Karpas-422 (cell line): ENCODE measurements around the gene ANKH. TPM values are rescaled to one million over a fixed set of nuclear protein-coding genes. Genes with fewer than 3 reads are reported as not detected.
"Not testable (repeated sequence)": the region's sequence is repeated elsewhere in the genome, so short reads cannot be mapped to it uniquely, and the experiment has no call there.

Source experiments
- DNase-seq: peaks from one replicate; pipeline ENCODE4 v3.0.0-alpha.2; 2015
- H2AFZ ChIP-seq: fragments of 200-600 bp; sonication (generic); 2 replicates; pipeline ENCODE4 v1.6.1; 2014; ENCODE audit warnings: antibody characterized with exemption, low read length, mixed read lengths
- H3K27ac ChIP-seq: fragments of 200-600 bp; sonication (generic); 2 replicates; pipeline ENCODE4 v1.5.1; 2014; ENCODE audit warnings: mild to moderate bottlenecking, low read length, moderate library complexity
- H3K27me3 ChIP-seq: fragments of 200-600 bp; sonication (generic); 2 replicates; pipeline ENCODE4 v1.6.1; 2014; ENCODE audit warnings: low read length, mixed read lengths
- H3K36me3 ChIP-seq: fragments of 200-600 bp; sonication (generic); 2 replicates; pipeline ENCODE4 v1.6.1; 2014; ENCODE audit warnings: low read length, mixed read lengths; ENCODE audit not compliant: insufficient read depth
- H3K4me1 ChIP-seq: fragments of 200-600 bp; sonication (generic); 2 replicates; pipeline ENCODE4 v1.6.1; 2014; ENCODE audit warnings: mild to moderate bottlenecking, low read length, mixed read lengths
- H3K4me2 ChIP-seq: fragments of 200-600 bp; sonication (generic); 2 replicates; pipeline ENCODE4 v1.6.1; 2014; ENCODE audit warnings: low read length, low read depth, mild to moderate bottlenecking; ENCODE audit not compliant: poor library complexity, severe bottlenecking
- H3K4me3 ChIP-seq: fragments of 200-600 bp; sonication (generic); 2 replicates; pipeline ENCODE4 v1.5.1; 2014; ENCODE audit warnings: mild to moderate bottlenecking, antibody characterized with exemption, low read length, mixed read lengths
- H3K79me2 ChIP-seq: fragments of 200-600 bp; sonication (generic); 2 replicates; pipeline ENCODE4 v1.6.1; 2014; ENCODE audit warnings: mild to moderate bottlenecking, low read length, mixed read lengths
- H3K9ac ChIP-seq: fragments of 200-600 bp; sonication (generic); 2 replicates; pipeline ENCODE4 v1.6.0; 2014; ENCODE audit warnings: low read length
- H3K9me2 ChIP-seq: fragments of 200-600 bp; sonication (generic), shearing (Covaris generic); replicated peaks from 2 replicates; pipeline ENCODE4 v1.6.0; 2014; ENCODE audit warnings: mild to moderate bottlenecking, low read length, moderate library complexity; ENCODE audit not compliant: insufficient read depth
- H3K9me3 ChIP-seq: fragments of 300-700, 200-600 bp; sonication (generic); 2 replicates; pipeline ENCODE4 v1.6.1; 2014; ENCODE audit warnings: low read length, mixed read lengths
- H4K20me1 ChIP-seq: fragments of 200-600 bp; sonication (generic); 2 replicates; pipeline ENCODE4 v1.6.1; 2014; ENCODE audit warnings: mild to moderate bottlenecking, antibody characterized with exemption, low read length, low read depth; ENCODE audit not compliant: insufficient read depth
- total RNA-seq: library from RNA; depleted of rRNA; stranded (reverse); fragments of >200 nt; shearing (Covaris generic); gene quantifications from 2 replicates; pipeline ENCODE4 v1.2.3, GENCODE V29; 2014; ENCODE audit warnings: low replicate concordance

Gene ANKH
- total RNA-seq, 1 experiment from 2014 or later = 0.75 TPM

DNA sequence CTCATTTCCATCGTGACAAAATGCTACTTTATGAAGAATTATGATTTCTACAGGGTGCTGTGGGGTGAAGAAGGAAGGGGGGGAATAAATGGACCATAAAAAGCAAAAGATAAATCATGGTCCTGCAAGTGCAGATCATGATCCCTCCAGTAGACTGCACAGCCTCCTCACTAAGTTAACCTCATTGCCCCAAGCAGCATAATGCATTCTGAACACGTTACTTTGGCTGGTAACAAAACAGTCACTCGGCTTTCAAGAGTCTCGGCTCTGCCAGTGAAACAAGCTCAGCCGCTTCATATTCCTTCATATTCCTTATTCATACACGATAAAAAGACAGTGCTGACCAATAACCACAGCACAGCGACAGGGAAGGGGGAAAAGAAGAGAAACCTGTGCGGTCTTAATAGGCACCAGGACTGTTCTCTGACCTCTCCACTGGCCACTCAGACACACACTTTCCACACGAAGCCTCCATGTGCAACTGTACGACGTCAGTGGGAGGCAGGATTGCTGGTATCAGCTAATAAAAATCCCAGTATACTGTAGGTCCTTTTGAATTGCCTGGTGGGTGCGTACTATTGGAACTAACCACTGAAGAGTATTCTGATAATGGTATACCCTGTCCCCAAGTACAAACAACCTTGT, 60.5 kb downstream of the ANKH start:
- H3K4me3 ChIP-seq = no peak overlapping the region
- no peak overlapping the region for H2AFZ ChIP-seq
- DNase-seq = no peak
- no peaks in the 10 kb centered on the region for H3K4me1 ChIP-seq
- H3K79me2 ChIP-seq = no peaks in the 10 kb centered on the region
- no peak overlapping the region for H3K9ac ChIP-seq
- no peaks in the 10 kb centered on the region for H3K27me3 ChIP-seq
- H4K20me1 ChIP-seq = no peaks in the 10 kb centered on the region
- H3K36me3 ChIP-seq = no peaks in the 10 kb centered on the region
- H3K9me2 ChIP-seq = no peaks in the 10 kb centered on the region
- H3K4me2 ChIP-seq = no peak overlapping the region
- no peak overlapping the region for H3K27ac ChIP-seq
- H3K9me3 ChIP-seq = no peaks in the 10 kb centered on the region

DNA sequence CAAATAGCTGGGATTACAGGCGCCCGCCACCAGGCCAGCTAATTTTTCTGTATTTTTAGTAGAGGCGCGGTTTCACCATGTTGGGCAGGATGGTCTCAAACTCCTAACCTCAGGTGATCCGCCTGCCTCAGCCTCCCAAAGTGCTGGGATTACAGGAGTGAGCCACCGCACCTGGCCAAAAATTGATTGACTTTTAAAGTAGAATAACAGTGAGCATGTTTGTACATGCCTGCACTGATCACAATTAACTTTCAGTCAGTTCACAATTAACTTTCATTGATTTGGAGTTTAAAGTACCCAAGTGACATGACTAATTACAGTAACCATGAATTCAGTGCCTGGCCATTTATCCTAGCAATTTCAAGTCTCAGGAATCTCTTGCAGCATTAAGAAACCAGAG, 61.3 kb downstream of the ANKH start:
- no peaks in the 10 kb centered on the region for H3K9me2 ChIP-seq
- H3K9me3 ChIP-seq = no peaks in the 10 kb centered on the region
- no peaks in the 10 kb centered on the region for H4K20me1 ChIP-seq
- H3K27me3 ChIP-seq = no peaks in the 10 kb centered on the region
- no peak overlapping the region for H3K27ac ChIP-seq
- no peaks in the 10 kb centered on the region for H3K4me1 ChIP-seq
- no peak overlapping the region for H3K9ac ChIP-seq
- no peak for DNase-seq
- H3K4me3 ChIP-seq = no peak overlapping the region
- H3K79me2 ChIP-seq = no peaks in the 10 kb centered on the region
- no peaks in the 10 kb centered on the region for H3K36me3 ChIP-seq
- H2AFZ ChIP-seq = no peak overlapping the region
- no peak overlapping the region for H3K4me2 ChIP-seq

DNA sequence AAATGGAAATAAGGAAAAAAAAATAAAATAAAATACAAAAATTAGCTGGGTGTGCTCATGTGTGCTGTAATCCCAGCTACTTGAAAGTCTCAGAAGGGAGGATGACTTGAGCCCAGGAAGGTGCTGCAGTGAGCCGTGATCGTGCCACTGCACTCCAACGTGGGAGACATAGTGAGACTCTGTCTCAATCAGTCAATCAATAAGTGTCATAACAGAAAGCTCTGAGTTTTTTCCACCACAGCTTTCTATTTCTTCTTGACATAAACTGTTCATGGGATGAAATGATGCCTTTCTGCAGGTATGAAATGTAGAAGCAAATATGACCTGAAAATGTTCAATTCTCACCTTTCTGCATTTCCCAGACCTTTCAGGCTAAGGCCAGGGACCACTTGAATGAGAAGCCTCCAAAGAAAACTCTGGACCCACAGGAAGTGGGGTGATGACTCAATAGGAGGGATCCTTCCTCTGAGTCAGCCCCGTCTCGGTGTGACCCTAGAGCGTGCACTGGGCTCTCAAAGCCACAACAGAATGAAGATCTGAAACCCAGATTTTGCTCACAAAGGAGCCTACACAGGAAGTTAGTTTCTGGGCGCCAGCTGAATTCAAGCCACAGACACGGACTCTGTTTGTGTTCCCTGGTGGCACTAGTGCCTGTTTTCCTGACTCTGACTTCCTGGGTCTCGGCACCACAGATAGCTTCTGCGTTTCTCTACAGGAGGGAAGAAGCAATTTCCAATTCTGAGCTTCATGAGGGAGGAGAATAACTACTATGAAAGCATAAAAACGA, 62.0 kb downstream of the ANKH start:
- no peak for DNase-seq
- Histone ChIP-seq H3K9me3 (no peaks in the 10 kb centered on the region), H3K36me3 (no peaks in the 10 kb centered on the region), H3K4me1 (no peaks in the 10 kb centered on the region), H3K79me2 (no peaks in the 10 kb centered on the region), H2AFZ (no peak overlapping the region), H3K9me2 (no peaks in the 10 kb centered on the region), H4K20me1 (no peaks in the 10 kb centered on the region), H3K27ac (no peak overlapping the region), H3K4me3 (no peak overlapping the region), H3K27me3 (no peaks in the 10 kb centered on the region), H3K4me2 (no peak overlapping the region), H3K9ac (no peak overlapping the region)

DNA sequence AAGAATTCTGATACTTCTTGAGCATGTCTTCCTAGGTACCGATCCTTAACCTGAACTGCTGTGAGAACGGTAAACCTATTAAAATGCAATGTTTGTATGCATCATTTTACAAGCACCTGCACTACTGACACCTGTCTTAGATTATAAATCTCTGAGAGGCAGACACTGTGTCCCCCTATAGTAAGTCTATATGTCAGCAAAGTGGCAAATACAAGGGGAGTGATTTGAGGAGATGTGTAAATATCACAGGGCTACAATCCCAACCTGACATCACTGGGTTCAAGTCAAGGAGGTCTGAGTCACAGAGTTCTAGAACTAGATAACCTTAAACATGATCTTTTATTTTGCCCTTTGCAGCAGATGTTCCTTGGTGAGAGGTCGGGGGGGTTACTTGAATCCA, 64.1 kb downstream of the ANKH start:
- H4K20me1 ChIP-seq = no peaks in the 10 kb centered on the region
- no peak overlapping the region for H3K27ac ChIP-seq
- no peaks in the 10 kb centered on the region for H3K27me3 ChIP-seq
- no peak overlapping the region for H3K4me3 ChIP-seq
- H3K79me2 ChIP-seq = no peaks in the 10 kb centered on the region
- no peaks in the 10 kb centered on the region for H3K9me2 ChIP-seq
- no peaks in the 10 kb centered on the region for H3K4me1 ChIP-seq
- H3K4me2 ChIP-seq = no peak overlapping the region
- H3K9me3 ChIP-seq = no peaks in the 10 kb centered on the region
- DNase-seq = no peak
- H3K9ac ChIP-seq = no peak overlapping the region
- no peaks in the 10 kb centered on the region for H3K36me3 ChIP-seq
- H2AFZ ChIP-seq = no peak overlapping the region

DNA sequence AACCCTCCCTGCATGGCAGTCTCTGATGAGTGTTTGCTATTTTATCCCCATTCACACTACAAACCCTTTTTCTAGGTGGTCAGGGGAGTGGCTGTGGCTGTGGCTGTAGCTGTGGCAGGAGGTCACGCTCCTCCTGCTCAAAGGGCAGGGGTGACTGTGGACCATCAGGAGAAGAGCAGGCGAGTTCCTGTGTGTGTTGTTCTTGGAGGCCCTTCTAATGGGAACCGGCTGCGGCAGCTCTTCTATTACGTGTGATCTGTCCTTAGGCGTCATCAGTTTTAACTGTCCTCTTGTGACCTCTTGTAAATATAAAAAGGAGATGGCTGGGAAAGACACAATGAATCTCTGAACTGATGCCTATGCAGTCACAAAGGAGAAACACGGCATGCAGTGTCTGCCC, 65.1 kb downstream of the ANKH start:
- H3K4me1 ChIP-seq = no peaks in the 10 kb centered on the region
- no peaks in the 10 kb centered on the region for H4K20me1 ChIP-seq
- H3K27me3 ChIP-seq = no peaks in the 10 kb centered on the region
- no peaks in the 10 kb centered on the region for H3K36me3 ChIP-seq
- no peak overlapping the region for H2AFZ ChIP-seq
- no peaks in the 10 kb centered on the region for H3K9me3 ChIP-seq
- H3K4me2 ChIP-seq = no peak overlapping the region
- no peak for DNase-seq
- H3K27ac ChIP-seq = no peak overlapping the region
- no peaks in the 10 kb centered on the region for H3K9me2 ChIP-seq
- no peak overlapping the region for H3K9ac ChIP-seq
- no peak overlapping the region for H3K4me3 ChIP-seq
- no peaks in the 10 kb centered on the region for H3K79me2 ChIP-seq

DNA sequence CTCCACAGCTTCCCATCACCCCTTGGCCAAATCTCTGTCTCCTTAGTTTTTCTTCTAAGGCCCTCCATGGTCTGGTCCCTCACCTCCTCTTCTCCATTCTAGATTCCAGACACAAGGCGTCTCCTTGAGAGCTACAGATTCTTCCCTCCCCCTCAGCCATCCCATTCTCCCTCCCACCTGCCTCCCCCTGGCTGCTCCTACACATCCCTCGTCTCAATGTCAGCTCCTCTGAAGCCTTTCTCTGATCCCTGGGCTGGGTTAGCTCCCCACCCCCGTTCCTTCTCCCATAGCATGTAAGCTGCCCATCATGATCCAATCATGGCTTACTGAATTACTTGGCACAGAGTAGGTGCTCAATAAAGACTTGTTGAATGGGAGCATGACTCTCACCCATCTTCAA, 69.0 kb downstream of the ANKH start:
- Histone ChIP-seq H3K9ac (no peak overlapping the region), H3K36me3 (no peaks in the 10 kb centered on the region), H3K27ac (no peak overlapping the region), H3K9me2 (no peaks in the 10 kb centered on the region), H3K79me2 (no peaks in the 10 kb centered on the region), H3K4me1 (no peaks in the 10 kb centered on the region), H4K20me1 (no peaks in the 10 kb centered on the region), H2AFZ (no peak overlapping the region), H3K27me3 (no peaks in the 10 kb centered on the region), H3K4me2 (no peak overlapping the region), H3K9me3 (no peaks in the 10 kb centered on the region), H3K4me3 (no peak overlapping the region)
- no peak for DNase-seq

DNA sequence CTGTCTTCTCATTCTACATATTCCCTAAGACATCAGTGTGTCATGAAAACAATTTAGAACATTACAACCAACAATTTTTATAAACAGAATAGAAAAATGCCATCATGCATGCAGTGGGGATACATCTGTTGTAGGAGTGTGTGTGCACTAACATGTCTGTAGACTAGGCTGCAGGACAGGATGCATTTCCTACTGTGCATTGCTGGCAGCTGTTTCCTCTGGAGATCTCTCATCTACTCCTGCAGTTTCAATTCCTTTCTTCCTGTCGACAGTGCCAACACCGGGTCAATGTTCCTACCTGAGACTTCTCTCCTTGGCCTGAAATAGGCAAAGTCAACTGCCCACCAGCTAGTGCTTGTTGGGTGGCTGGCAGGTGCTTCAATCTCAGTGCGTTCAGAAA, 69.8 kb downstream of the ANKH start:
- H4K20me1 ChIP-seq = no peaks in the 10 kb centered on the region
- H3K27me3 ChIP-seq = no peaks in the 10 kb centered on the region
- H3K79me2 ChIP-seq = no peaks in the 10 kb centered on the region
- H3K27ac ChIP-seq = no peak overlapping the region
- H3K9me2 ChIP-seq = no peaks in the 10 kb centered on the region
- no peaks in the 10 kb centered on the region for H3K4me1 ChIP-seq
- no peak overlapping the region for H3K9ac ChIP-seq
- no peaks in the 10 kb centered on the region for H3K9me3 ChIP-seq
- H3K36me3 ChIP-seq = no peaks in the 10 kb centered on the region
- H2AFZ ChIP-seq = no peak overlapping the region
- no peak overlapping the region for H3K4me2 ChIP-seq
- DNase-seq = no peak
- no peak overlapping the region for H3K4me3 ChIP-seq

DNA sequence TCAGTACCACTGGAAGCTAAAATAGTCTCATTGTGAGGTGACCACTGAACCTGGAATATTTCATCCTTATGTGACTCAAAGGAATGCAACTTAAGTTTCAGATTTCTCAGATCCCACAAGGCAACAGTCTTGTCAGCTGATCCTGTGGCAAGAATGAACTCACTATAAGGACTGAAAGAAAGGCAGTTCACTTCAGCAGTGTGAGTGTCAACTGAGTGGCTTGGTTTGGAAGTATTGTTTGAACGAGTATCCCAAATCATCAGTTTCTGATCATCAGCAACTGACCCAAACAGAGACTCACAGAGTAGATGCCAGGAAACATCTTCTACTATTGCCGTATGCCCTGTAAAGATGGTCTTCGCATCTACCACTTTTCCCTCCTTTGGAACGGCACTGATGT, 74.2 kb downstream of the ANKH start:
- H3K4me1 ChIP-seq, H3K79me2 ChIP-seq, H3K9ac ChIP-seq, H4K20me1 ChIP-seq, H3K9me2 ChIP-seq, DNase-seq, H3K36me3 ChIP-seq, H3K27ac ChIP-seq, H2AFZ ChIP-seq, H3K27me3 ChIP-seq, H3K4me2 ChIP-seq, H3K9me3 ChIP-seq, H3K4me3 ChIP-seq: not testable (repeated sequence)
